Skin epidermis (tissue), 12 donors: ENCODE data around the gene LACTB.
"Not testable (repeated sequence)": the region's sequence is repeated elsewhere in the genome, so short reads cannot be mapped to it uniquely, and the experiment has no call there.

Experiments
- H3K27ac ChIP-seq, 21 experiments: fragments of 200-600 bp; sonication (generic) in 11 of 21; one replicate each; pipeline ENCODE4 v1.5.0; 2020; ENCODE audit warnings: mild to moderate bottlenecking in 3 of 21, inconsistent platforms in 2 of 21, moderate library complexity in 2 of 21
- H3K4me3 ChIP-seq, 7 experiments: fragments of 200-600 bp; sonication (generic) in 2 of 7; one replicate each; pipeline ENCODE4 v1.5.0; 2020; ENCODE audit warnings: inconsistent platforms in 2 of 7, mild to moderate bottlenecking in 2 of 7, moderate library complexity in 1 of 7

Gene LACTB

DNA sequence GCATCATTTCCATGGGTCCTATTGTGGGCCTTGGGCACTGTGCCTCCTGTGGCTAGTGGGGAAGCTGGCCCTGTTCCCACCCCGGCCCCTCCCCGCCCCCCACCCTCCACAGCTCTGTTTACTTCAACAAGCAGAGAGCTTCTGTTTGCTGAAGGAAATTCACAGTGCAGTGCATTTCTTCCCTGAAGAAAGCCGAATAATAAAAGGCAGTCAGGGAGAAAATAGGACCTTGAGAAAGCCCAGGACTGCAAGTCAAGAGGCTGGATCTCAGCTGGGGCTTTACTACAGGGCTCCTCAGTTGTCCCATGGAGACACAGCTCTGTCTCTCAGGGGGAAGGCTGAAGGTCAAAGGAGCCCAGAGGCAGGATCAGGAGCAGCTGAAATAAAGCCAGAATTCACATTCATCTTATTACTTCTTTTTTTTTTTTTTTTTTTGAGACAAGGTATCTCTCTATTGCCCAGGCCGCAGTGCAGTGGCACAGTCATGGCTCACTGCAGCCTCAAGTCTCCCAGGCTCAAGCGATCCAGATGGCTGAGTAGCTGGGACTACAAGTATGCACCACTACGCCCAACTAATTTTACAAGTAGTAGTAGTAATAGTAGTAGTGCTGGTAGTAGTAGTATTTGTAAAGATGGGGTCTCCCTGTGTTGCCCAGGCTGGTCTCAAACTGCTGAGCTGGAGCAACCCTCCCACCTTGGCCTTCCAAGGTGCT, 33.0 kb upstream of the LACTB start:
- H3K4me3 ChIP-seq: no peak overlapping the region
- no peak overlapping the region for H3K27ac ChIP-seq

DNA sequence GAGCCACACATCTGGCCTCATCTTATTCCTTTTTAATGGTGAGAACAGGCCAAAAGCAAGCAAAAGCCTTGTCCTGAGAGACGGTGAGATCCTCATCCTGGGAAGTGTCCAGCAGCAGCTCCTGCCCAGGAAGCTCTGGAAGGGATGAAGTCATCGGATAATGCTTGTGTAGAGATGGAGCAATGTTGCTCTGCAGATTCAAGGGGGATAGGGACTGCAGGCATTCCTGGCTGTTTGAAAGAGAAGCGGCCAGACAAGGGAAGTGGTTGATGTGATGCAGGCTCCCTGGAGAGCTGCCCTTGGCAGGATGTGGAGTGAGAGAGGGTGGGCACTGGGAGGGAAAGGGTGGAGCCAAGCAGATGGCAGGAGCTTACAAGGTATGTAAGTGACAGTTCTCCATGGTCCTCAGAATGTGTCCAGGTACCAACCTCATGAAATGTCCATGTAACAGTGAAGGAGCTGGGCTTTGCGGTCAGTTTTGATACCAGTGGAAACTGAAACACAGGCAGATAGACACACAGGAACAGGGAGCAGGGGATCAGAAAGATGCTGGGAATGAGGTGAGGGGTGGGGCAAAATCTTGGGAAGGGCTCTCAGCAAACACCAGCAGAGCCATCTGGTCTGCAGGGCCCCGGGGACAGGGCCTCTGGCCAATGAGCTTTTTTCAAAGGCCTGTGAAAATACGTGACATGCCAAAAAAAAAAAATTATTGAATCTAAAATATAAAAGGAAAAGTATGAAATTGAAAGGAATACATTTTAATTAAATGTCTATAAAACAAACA, 32.2 kb upstream of the LACTB start:
- Histone ChIP-seq H3K27ac (no peak overlapping the region), H3K4me3 (no peak overlapping the region)

DNA sequence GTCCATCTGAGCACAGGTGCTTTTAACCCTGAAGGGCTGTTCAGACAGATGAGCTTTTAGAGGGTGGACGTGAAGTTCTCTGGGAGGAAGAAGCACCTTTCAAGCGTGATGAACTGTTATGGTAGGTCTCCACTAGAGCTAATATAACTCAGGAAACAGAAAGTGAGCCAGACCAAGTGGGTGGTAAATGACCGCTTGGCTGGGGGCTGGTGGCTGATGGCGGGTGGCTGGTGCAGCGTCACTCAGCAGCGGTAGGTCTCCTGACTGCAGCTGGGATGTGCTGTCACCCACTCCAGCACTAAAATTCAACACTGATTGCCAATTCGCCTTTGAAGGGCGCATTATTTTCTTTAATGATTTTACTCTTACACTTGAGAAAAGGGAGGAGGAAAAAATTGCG, 31.2 kb upstream of the LACTB start:
- Histone ChIP-seq H3K27ac (no peak overlapping the region), H3K4me3 (no peak overlapping the region)

DNA sequence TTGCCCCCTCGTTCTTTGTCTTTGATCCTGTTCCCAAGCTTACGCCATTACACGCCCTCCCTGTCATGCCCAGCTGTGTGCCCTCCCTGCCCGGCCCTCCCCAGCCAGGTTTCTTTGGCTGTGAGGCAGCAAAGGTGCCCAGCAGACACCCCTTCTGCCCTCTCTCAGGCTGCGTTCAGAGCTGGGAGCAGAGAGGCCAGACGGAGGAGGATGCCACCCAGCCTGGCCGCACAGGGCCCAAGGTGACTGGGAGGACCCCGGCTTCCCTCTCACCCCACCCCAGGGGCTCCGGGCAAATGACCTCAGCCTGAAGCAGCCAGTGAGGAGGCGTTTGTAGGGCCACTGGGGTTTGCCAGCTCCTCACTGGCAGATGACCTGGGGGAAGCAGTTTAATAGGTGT, 30.8 kb upstream of the LACTB start:
- no peak overlapping the region for H3K27ac ChIP-seq

DNA sequence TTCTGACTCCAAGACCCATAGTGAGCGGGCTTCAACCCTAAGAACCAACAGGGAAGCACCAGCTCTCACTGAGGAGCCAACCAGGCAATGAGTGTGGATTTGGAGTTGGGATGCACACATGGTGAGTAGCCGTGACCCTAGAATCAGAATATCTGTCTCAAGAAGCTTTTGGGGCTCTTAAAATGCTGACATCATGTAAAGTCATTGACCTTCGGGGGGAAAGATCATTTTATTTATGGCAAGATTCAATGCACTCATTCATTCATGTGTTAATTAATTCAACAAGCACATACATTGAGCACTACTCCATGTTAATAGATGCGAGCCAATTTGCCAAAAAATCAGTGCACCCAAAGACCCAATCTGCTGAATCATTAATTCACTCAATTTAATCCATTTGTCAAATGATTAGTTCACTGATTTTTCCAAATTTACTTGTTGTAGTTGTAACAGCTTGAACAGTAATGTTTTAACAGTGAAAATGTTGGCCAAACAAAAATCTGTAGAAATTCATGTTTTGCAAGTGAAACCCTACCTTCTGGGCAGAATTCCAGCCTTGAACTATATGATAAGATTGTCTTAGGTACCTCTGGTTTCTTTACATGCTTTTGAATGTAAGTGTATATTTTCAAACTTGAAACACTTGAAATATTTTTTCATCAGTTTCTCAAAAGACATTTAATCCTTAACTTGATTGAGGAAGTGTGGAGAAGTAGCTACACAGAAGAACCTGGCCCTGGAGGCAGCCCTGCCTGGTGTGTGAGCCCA, 29.8 kb upstream of the LACTB start:
- Histone ChIP-seq H3K27ac (no peak overlapping the region), H3K4me3 (no peak overlapping the region)

More for the DNA sequence above, 30.8 kb upstream of the LACTB start:
- no peak overlapping the region for H3K4me3 ChIP-seq

DNA sequence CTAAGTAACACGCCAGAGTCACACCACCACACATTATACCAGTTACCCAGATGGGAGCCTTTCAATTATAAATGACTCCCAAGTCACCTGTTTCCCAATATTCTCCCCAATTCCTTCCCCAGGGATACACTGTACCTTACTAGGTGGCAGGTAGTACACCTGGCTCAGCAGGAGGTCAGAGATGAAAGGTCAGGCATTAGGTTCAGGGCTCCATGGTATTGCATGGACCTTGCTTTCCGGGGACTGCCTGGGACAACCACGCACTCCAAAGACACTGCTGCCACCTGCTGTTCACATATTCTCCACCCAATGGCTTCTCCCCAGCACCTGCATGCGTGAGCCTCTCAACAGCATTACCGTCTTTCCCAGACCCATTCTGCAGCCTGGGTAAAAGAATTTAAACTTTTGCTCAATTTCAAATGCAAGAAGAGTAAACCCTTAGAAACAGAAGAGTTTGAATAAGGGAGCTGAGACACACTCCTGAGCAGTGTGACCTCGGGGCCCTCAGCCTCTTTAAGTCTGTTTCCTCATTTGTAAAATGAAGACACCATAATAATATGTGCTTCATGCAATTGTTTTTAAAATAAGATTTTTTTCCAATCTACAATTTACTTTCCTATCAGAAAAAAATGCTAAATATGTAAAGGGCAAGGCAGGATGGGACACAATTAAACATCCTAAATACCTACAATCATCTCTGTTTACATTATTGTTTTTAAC, 28.0 kb upstream of the LACTB start:
- no peak overlapping the region for H3K4me3 ChIP-seq
- no peak overlapping the region for H3K27ac ChIP-seq

DNA sequence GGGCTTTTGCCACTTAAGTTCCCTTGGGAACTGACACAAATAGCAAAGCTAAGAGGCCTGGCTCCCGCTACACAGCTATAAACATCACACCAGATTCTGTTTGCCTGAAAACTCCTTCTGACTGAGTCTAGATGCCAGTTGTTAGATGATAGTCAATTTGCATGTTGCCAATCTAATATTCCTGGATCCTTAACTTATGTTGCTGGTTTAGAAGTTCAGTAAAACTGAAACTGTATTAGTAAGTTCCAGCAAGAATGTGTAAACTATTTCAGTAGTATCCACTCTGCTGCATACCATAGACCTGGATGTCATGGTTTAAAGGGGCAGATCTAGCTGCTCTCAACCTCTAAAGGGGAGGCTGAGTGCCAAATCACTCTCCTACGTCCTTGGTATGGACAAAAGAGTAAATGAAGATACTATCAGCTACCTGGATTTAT, 27.1 kb upstream of the LACTB start:
- Histone ChIP-seq H3K4me3 (no peak overlapping the region), H3K27ac (no peak overlapping the region)

DNA sequence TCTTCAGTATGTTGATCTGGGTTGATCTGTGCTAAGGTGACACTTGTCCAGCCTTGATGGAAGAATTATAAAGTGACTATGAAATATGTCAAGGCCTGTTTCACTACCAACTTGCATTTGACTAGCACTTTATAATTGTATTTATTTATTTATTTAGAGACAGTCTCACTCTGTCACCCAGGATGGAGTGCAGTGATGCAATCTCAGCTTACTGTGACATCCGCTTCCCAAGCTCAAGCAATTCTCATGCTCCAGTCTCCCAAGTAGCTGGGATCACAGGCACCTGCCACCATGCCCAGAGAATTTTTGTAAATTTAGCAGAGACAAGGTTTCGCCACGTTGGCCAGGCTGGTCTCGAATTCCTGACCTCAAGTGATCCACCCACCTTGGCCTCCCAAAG, 25.5 kb upstream of the LACTB start:
- Histone ChIP-seq H3K4me3 (no peak overlapping the region), H3K27ac (no peak overlapping the region)

DNA sequence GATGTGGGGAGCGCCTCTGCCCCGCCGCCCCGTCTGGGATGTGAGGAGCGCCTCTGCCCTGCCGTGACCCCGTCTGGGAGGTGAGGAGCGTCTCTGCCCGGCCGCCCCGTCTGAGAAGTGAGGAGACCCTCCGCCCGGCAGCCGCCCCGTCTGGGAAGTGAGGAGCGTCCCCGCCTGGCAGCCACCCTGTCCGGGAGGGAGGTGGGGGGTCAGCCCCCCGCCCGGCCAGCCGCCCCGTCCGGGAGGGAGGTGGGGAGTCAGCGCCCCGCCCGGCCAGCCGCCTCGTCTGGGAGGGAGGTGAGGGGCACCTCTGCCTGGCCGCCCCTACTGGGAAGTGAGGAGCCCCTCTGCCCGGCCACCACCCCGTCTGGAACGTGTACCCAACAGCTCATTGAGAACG, 22.8 kb upstream of the LACTB start:
- not testable (repeated sequence) for H3K4me3 ChIP-seq, H3K27ac ChIP-seq

DNA sequence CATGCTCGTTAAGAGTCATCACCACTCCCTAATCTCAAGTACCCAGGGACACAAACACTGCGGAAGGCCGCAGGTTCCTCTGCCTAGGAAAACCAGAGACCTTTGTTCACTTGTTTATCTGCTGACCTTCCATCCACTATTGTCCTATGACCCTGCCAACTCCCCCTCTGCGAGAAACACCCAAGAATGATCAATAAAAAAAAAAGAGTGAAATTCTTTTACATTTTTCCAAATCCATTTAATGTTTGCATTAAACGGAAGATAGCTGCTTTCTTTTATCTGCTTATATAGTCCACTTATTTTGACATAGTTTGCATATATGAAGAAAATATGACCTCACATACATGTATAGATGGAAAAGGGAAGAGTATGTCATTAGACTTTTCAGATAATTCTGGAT, 22.1 kb upstream of the LACTB start:
- H3K27ac ChIP-seq: not testable (repeated sequence)

DNA sequence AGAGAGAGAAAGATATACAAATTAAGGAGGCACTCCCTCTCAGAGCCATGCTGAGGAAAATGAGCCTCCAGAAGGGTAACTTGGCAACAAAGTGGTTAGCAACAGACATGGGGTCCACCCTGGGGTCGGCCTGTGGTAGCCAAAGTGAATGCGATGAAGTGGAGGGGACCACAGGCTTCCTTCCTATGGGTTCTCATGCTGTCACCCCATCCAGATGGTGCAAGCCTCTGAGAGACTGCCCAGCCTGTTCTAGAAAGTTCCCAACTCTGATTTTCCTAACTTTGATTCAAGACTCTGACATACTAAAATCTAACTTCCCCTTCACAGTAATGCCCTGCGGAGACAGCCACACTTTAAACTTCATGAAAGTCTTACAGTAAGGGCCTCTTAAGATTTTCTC, 18.2 kb upstream of the LACTB start:
- Histone ChIP-seq H3K27ac (no peak overlapping the region), H3K4me3 (no peak overlapping the region)

More for the DNA sequence above, 22.1 kb upstream of the LACTB start:
- H3K4me3 ChIP-seq: not testable (repeated sequence)

DNA sequence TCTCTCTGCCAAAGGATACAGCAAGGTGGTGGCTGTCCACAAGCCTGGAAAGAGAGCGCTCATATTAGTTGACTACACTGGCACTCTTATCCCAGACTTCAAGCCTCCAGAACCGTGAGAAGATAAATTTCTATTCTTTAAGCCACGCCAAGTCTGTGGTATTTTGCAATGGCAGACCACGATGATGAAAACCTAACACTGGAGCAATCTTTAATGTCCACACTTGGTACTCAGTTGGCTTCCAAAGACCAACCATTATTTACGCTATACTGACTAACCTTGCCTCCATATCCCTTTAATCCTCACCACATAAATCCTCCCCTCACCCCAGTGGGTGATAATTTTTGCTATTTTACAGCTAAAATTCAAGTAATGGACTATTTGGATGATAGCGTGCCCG, 16.9 kb upstream of the LACTB start:
- no peak overlapping the region for H3K27ac ChIP-seq
- no peak overlapping the region for H3K4me3 ChIP-seq

DNA sequence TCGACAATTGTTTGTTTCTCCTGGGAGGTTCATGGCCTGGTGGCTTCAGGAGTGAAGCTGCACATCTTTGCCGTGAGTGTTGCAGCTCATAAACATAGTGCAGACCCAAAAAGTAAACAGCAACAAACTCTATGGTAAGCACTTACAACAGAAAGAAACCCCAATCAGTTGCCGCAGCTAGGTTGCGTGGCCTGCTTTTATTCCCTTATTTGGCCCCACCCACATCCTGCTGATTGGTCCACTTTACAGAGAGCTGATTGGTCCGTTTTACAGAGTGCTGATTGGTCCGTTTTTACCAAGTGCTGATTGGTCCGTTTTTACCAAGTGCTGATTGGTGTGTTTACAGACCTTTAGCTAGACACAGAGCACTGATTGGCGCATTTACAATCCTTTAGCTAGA, 16.3 kb upstream of the LACTB start:
- H3K27ac ChIP-seq: not testable (repeated sequence)

DNA sequence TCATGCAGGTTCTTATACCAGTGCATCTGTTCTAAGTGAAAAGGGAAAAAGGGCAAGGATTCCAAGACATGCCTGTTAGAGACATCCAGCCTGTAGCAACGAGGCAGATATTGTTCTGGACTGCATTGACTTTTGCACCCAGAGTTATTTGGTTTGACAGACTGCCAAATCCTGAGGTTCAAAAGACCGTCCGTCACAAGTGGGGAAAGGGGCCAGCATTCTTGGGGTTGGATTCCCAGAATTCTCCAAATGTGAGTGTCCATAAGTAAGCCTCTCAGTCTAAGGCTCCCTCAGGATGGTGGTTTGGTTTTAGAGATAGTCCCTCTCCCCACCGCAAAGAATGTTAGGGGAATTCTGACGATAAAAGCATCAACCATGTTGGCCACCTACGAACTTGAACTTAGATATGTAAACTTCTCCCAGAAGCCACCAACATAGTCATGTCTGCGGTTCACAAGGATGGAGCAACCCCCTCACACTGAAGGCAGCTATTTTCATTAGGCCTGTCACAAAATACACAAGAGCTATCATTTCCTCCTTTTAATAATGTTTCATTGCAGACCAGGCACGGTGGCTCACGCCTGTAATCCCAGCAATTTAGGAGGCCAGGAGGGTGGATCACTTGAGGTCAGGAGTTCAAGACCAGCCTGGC, 13.6 kb upstream of the LACTB start:
- no peak overlapping the region for H3K4me3 ChIP-seq
- H3K27ac ChIP-seq: peak overlapping the region in 2 of 21 experiments; percentile 8 to 16

More for the DNA sequence above, 16.3 kb upstream of the LACTB start:
- H3K4me3 ChIP-seq: not testable (repeated sequence)

DNA sequence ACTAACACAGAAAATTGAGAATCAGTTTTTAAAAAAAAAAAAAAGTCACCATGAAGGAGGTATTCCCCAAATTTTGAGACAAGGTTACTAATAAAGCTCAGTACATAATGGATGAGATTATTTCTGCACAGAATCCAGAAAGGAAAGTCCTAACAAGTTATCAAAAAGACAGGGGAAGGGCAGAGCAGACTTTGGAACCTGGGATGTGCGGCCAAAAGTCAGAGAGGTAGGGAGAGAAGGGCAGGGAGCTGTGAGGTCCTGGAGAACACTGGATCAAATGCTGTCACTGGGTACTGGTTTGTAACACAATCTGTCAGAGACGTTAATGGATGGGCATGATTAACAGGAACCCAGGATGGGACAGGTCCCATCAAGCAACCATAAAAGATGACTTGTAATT, 12.2 kb upstream of the LACTB start:
- Histone ChIP-seq H3K4me3 (no peak overlapping the region), H3K27ac (no peak overlapping the region)

DNA sequence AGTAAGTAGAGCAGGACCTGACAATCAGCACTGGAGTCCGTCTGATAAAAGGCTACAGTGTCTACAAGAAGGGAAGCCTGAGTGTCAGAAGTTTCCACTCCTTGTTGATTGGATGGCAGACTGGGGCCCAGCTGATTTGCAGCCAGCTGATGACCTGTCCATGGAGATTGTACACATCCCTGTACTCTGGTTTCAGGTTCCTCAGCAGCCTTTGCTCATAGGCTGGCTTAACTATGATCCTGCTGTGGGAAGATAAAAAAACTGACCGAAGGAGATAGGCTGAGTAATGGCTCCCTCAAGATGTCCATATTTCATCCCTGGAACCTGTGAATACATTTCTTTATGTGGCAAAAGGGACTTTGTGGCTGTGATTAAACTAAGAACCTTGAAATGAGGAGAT, 11.7 kb upstream of the LACTB start:
- Histone ChIP-seq H3K27ac (no peak overlapping the region), H3K4me3 (no peak overlapping the region)

DNA sequence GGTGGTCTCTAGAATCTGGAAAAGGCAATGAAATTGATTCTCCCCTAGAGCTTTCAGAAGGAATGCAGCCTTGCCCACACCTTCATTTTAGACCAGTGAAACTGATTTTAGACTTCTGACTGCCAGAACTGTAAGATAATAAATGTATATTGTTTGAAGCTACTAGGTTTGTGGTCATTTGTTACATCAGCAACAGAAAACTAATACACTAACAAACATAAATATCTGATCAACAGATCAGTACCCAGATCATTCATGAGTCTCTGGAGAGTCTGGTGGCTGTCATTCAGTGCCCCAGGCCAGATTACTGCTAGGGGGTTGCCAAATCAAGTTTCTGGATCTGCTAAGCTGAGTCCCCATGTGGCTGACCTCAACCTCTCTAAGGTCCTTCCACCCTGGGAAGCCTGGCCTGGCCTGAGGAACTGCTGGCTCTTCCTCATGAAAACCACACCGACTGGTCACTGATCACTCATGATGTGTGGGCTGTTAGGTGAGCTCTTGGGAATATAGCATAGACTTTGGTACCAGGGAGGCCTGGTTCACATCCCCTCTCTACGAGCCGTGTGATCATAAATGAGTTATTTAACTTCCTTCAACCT, 11.1 kb upstream of the LACTB start:
- H3K4me3 ChIP-seq: no peak overlapping the region
- H3K27ac ChIP-seq: no peak overlapping the region

DNA sequence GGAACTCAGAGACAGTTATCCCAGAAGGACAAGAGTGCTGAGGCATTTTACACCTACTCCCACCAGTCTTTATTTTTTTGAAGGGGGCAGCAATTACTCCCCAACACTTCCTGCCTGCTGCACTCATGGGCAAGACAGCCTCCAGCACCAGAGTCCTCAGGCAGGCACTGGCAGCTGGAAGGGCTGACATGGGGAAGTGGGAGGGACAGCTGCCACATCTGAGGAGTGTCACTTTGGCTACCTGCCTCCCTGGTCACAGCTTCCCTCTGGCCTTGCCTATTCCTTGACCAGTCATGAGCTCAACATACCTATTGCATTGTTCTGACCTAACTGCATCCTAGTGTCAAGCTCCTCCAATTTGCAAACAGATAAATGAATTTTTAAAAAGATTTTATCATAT, 10.2 kb upstream of the LACTB start:
- no peak overlapping the region for H3K27ac ChIP-seq
- H3K4me3 ChIP-seq: no peak overlapping the region

DNA sequence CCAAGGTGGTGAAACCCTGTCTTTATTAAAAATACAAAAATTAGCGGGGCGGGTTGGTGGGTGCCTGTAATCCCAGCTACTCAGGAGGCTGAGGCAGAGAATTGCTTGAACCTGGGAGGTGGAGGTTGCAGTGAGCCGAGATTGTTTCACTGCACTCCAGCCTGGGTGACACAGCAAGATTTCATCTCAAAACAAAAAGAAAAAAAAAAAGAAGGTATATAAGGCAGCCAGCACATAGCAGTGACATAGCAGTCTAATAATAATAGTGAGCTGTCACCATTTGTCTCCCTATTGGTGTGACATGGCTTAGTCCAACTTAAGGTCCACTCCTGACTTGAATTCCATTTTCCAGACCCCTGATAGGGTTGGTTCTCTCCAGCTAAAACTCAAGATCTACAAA, 8.8 kb upstream of the LACTB start:
- H3K4me3 ChIP-seq: no peak overlapping the region
- no peak overlapping the region for H3K27ac ChIP-seq
